Lower lobe of right lung (tissue), 2 donors: ENCODE results near the gene MYDGF. TPM values are rescaled to one million over a fixed set of nuclear protein-coding genes. Genes with fewer than 3 reads are reported as not detected.
A peak's percentile ranks its signal among the peaks of the same experiment; 100 is the strongest.

Experiments used
- ATAC-seq, 2 donors: fragments of 200-7000 bp; cut with Tn5 transposase; one replicate each; pipeline ENCODE4 v1.9.1; 2020 to 2022; ENCODE audit warnings: mild to moderate bottlenecking in 2 of 2, moderate library complexity in 2 of 2
- DNase-seq: peaks from one replicate; pipeline ENCODE4 v3.0.0-alpha.2; 2020
- H3K27ac ChIP-seq: fragments of 200-600 bp; one replicate; pipeline ENCODE4 v1.8.0; 2022
- H3K27me3 ChIP-seq: fragments of 200-600 bp; one replicate; pipeline ENCODE4 v1.8.0; 2022; ENCODE audit warnings: low read depth
- H3K36me3 ChIP-seq: fragments of 200-600 bp; one replicate; pipeline ENCODE4 v1.8.0; 2022; ENCODE audit warnings: mild to moderate bottlenecking
- H3K4me1 ChIP-seq: fragments of 200-600 bp; one replicate; pipeline ENCODE4 v1.8.0; 2022
- H3K4me3 ChIP-seq: fragments of 200-600 bp; one replicate; pipeline ENCODE4 v1.8.0; 2022; ENCODE audit warnings: mild to moderate bottlenecking
- H3K9me3 ChIP-seq: fragments of 200-600 bp; one replicate; pipeline ENCODE4 v1.8.0; 2022
- CTCF ChIP-seq: fragments of 200-600 bp; IDR thresholded peaks from one replicate; pipeline ENCODE4 v1.8.0; 2022; ENCODE audit warnings: antibody characterized with exemption, mild to moderate bottlenecking
- intact Hi-C: fragments of 100-400 bp; cut with DNase I; formaldehyde crosslinking; loops from one replicate; pipeline ENCODE4 v1.11.0; 2022
- total RNA-seq: library from RNA; stranded (reverse); fragmentation: NEBNext Ultra II Directional; extraction: Animal tissue kit (Norgen Biotek cat#: 25700); gene quantifications from one replicate; pipeline ENCODE4 v1.2.1, GENCODE V29; 2021
- donor health status: DM: no; HTN: yes; CAD: no; lungs with severe emphysema.

The MYDGF gene
- total RNA-seq, 1 donor from 2014 or later: 91.6 TPM

DNA sequence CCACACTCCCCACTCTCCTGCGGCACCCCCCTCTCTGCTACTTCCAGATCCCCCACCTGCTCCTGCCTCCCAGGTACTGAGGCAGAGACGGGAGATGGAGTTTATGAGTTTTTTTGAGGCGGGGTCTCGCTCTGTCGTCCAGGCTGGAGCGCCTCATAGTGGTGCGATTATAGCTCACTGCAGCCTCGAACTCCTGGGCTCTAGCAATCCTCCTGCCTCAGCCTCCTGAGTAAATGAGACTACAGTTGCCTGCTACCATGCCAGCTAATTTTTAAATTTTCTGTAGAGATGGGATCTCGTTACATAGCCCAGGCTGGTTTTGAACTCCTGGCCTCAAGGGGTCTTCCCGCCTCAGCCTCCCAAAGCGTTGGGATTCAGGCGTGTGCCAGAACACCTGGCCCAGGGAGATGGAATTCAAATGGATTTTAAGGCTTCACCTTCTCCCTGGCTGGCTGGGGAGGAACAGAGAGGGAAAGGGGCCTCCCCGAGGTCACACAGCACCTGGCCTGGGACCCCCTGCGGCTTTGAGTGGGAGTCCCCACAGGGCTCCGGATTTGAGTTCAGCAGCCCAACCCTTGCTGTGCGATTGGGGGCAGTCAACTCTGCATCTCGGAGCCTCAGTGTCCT is 50.4 kb downstream of the MYDGF start:
- Histone ChIP-seq H3K4me3 (no peak overlapping the region), H3K4me1 (no peaks in the 10 kb centered on the region), H3K27ac (no peak overlapping the region), H3K36me3 (no peaks in the 10 kb centered on the region), H3K9me3 (no peaks in the 10 kb centered on the region), H3K27me3 (peaks cover 22% of the 10 kb centered on the region)
- ATAC-seq (no peak), DNase-seq (no peak)
- intact Hi-C loops: no loop called here
- TF ChIP-seq CTCF: no peak

DNA sequence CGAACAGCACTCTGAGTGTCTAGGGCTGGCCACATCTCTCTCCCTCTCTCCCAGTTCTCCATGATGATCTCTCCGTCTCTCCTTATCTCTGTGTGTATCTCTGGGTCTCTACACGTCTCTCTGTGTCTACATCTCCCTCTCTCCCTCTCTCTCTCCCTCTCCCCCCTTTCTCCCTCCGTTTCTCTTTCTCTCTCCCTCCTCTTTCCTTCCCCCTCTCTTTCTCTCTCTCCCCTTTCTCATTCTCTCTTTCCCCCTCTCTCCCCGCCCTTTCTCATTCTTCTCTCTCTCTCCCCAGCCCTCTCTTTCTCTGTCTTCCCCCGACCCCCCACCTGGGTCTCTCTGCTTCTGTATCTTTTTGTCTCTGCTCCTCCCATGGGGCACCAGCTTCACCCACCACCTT is 52.1 kb downstream of the MYDGF start:
- Histone ChIP-seq H3K4me3 (no peak overlapping the region), H3K4me1 (no peaks in the 10 kb centered on the region), H3K36me3 (no peaks in the 10 kb centered on the region), H3K27me3 (peaks cover 22% of the 10 kb centered on the region), H3K9me3 (no peaks in the 10 kb centered on the region), H3K27ac (no peak overlapping the region)
- intact Hi-C loops: no loop called here
- TF ChIP-seq CTCF: no peak
- no peak for ATAC-seq
- DNase-seq: no peak

DNA sequence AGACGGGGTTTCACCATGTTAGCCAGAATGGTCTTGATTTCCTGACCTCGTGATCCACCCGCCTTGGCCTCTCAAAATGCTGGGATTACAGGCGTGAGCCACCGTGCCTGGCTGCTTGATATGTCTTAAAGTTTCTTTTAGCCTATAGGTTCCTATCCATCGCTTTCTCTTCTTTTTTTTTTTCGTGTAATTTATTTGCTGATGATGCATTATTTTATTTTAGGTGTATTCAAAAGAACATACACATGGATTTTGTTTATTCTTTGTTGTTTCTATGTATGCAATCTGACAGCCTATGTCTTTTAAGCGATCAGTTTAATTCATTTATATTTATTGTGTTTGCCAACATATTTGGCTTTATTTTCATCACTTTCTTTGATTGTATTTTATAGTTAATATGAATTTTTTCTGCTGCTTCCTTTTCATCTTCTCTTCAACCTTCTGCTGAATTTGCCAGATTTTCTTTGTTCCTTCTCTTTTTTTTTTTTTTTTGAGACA is 56.8 kb downstream of the MYDGF start:
- Histone ChIP-seq H3K27ac (no peak overlapping the region), H3K27me3 (peaks cover 10% of the 10 kb centered on the region), H3K9me3 (no peaks in the 10 kb centered on the region), H3K36me3 (no peaks in the 10 kb centered on the region), H3K4me3 (no peak overlapping the region), H3K4me1 (no peaks in the 10 kb centered on the region)
- no peak for ATAC-seq
- intact Hi-C loops: no loop called here
- TF ChIP-seq CTCF: no peak
- no peak for DNase-seq

GRCh38 chr19:4609878-4610511 is 60.1 kb downstream of the MYDGF start:
- Histone ChIP-seq H3K36me3 (no peaks in the 10 kb centered on the region), H3K27me3 (peaks cover 38% of the 10 kb centered on the region), H3K27ac (no peak overlapping the region), H3K4me3 (no peak overlapping the region), H3K4me1 (no peaks in the 10 kb centered on the region), H3K9me3 (no peaks in the 10 kb centered on the region)
- DNase-seq: no peak
- ATAC-seq: peak; percentile 37 to 54
- no peak for TF ChIP-seq CTCF
- intact Hi-C loops: no loop called here

Other genes starting within 250 kb of the MYDGF start
- 86.1 TPM for gene UBXN6, start 212.5 kb downstream of the MYDGF start, total RNA-seq
- gene HDGFL2, start 198.0 kb downstream of the MYDGF start, total RNA-seq: 29.4 TPM
- 4.6 TPM for gene PLIN4, start 151.9 kb downstream of the MYDGF start, total RNA-seq
- 19.9 TPM for gene PLIN5, start 135.1 kb downstream of the MYDGF start, total RNA-seq
- gene LRG1, start 130.3 kb downstream of the MYDGF start, total RNA-seq: 14.9 TPM
- gene SEMA6B, start 110.7 kb downstream of the MYDGF start, total RNA-seq: 11.3 TPM
- gene TNFAIP8L1, start 30.8 kb downstream of the MYDGF start, total RNA-seq: 11.2 TPM
- 79.6 TPM for gene DPP9, start 53.5 kb upstream of the MYDGF start, total RNA-seq
- 13.3 TPM for gene FEM1A, start 121.4 kb upstream of the MYDGF start, total RNA-seq
- 14.6 TPM for gene TICAM1, start 161.4 kb upstream of the MYDGF start, total RNA-seq
- 44.5 TPM for gene PLIN3, start 197.3 kb upstream of the MYDGF start, total RNA-seq
- 0.83 TPM for gene ARRDC5, start 232.6 kb upstream of the MYDGF start, total RNA-seq
- gene UHRF1, start 239.2 kb upstream of the MYDGF start, total RNA-seq: 1.3 TPM